Neuronal stem cell (in vitro differentiated cells): Measurements from ENCODE around the gene DDHD1.

Experiments used
- DNase-seq: peaks from one replicate; pipeline ENCODE4 v3.0.0-alpha.2; 2013; ENCODE audit warnings: low spot score
- H2AFZ ChIP-seq: one replicate; pipeline ENCODE4 v1.6.1; 2013; ENCODE audit warnings: mild to moderate bottlenecking, low read length, inconsistent platforms
- H2AK5ac ChIP-seq: 2 replicates; pipeline ENCODE4 v1.6.1; 2013; ENCODE audit warnings: low read depth, mild to moderate bottlenecking, inconsistent platforms, low read length, moderate library complexity, mixed read lengths
- H2BK120ac ChIP-seq: 2 replicates; pipeline ENCODE4 v1.6.1; 2013; ENCODE audit warnings: low read depth, mild to moderate bottlenecking, inconsistent platforms, low read length, moderate library complexity, mixed read lengths
- H2BK12ac ChIP-seq: one replicate; pipeline ENCODE4 v1.6.1; 2013; ENCODE audit warnings: low read length, inconsistent platforms
- H2BK15ac ChIP-seq: 2 replicates; pipeline ENCODE4 v1.6.1; 2013; ENCODE audit warnings: mild to moderate bottlenecking, low read length, inconsistent platforms, mixed read lengths
- H2BK5ac ChIP-seq: one replicate; pipeline ENCODE4 v1.6.1; 2013; ENCODE audit warnings: inconsistent platforms, mild to moderate bottlenecking, low read length, moderate library complexity
- H3K14ac ChIP-seq: one replicate; pipeline ENCODE4 v1.6.1; 2013; ENCODE audit warnings: low read length, inconsistent platforms
- H3K18ac ChIP-seq: 2 replicates; pipeline ENCODE4 v1.6.1; 2013; ENCODE audit warnings: low read length, inconsistent platforms
- H3K23ac ChIP-seq: 2 replicates; pipeline ENCODE4 v1.6.1; 2013; ENCODE audit warnings: low read depth, mild to moderate bottlenecking, mixed read lengths, low read length, inconsistent platforms; ENCODE audit not compliant: poor library complexity
- H3K27ac ChIP-seq: replicated peaks from 3 replicates; pipeline ENCODE4 v1.5.1; 2013; ENCODE audit warnings: low read length, inconsistent platforms
- H3K27me3 ChIP-seq, 3 experiments: 2 replicates each; pipeline ENCODE4 v1.6.1; 2013; ENCODE audit warnings: low read length in 3 of 3, mild to moderate bottlenecking in 2 of 3, inconsistent platforms in 1 of 3, low read depth in 1 of 3, mixed read lengths in 1 of 3, moderate library complexity in 1 of 3; ENCODE audit not compliant: control insufficient read depth in 3 of 3, insufficient read depth in 3 of 3
- H3K36me3 ChIP-seq, 2 donors: replicated peaks in 1 of 2; 2 replicates each; pipeline ENCODE4 v1.6.1; 2013; ENCODE audit warnings: low read length in 2 of 2; ENCODE audit not compliant: control insufficient read depth in 2 of 2, insufficient read depth in 2 of 2
- H3K4ac ChIP-seq: 2 replicates; pipeline ENCODE4 v1.6.1; 2013; ENCODE audit warnings: inconsistent platforms, mild to moderate bottlenecking, low read length, moderate library complexity
- H3K4me1 ChIP-seq, 2 donors: 1 replicate in 1 of 2; 2 replicates in 1 of 2; pipeline ENCODE4 v1.6.1; 2013; ENCODE audit warnings: low read length in 2 of 2, low read depth in 1 of 2; ENCODE audit not compliant: control insufficient read depth in 2 of 2, insufficient read depth in 1 of 2
- H3K4me2 ChIP-seq: one replicate; pipeline ENCODE4 v1.6.1; 2013; ENCODE audit warnings: mild to moderate bottlenecking, low read length, inconsistent platforms; ENCODE audit not compliant: insufficient read depth, poor library complexity, severe bottlenecking
- H3K4me3 ChIP-seq, 2 donors: 2 replicates each; pipeline ENCODE4 v1.5.1; 2013; ENCODE audit warnings: low read length in 2 of 2, mild to moderate bottlenecking in 2 of 2, inconsistent platforms in 1 of 2, moderate library complexity in 1 of 2
- H3K79me1 ChIP-seq: one replicate; pipeline ENCODE4 v1.6.1; 2013; ENCODE audit warnings: low read depth, mild to moderate bottlenecking, inconsistent platforms, low read length, moderate library complexity
- H3K9ac ChIP-seq: one replicate; pipeline ENCODE4 v1.6.1; 2013; ENCODE audit warnings: mild to moderate bottlenecking, low read depth, low read length, inconsistent platforms; ENCODE audit not compliant: poor library complexity
- H3K9me3 ChIP-seq, 2 donors: replicated peaks in 1 of 2; 2 replicates each; pipeline versions ENCODE3 to v1.6.1; 2013; ENCODE audit warnings: low read length in 2 of 2, mild to moderate bottlenecking in 2 of 2, inconsistent platforms in 1 of 2, low read depth in 1 of 2, mixed read lengths in 1 of 2, moderate library complexity in 1 of 2; ENCODE audit not compliant: control insufficient read depth in 2 of 2, insufficient read depth in 1 of 2
- H4K8ac ChIP-seq: one replicate; pipeline ENCODE4 v1.6.1; 2013; ENCODE audit warnings: low read depth, mild to moderate bottlenecking, inconsistent platforms, low read length, moderate library complexity
- H4K91ac ChIP-seq: one replicate; pipeline ENCODE4 v1.6.1; 2013; ENCODE audit warnings: low read length, low read depth, mild to moderate bottlenecking, inconsistent platforms; ENCODE audit not compliant: poor library complexity
- WGBS, 2 donors: extraction: QIAGEN DNeasy Blood & Tissue Kit; methylation state at CpG; one replicate each; pipeline ENCODE4 v1.1.7; 2013; ENCODE audit warnings: missing lambda C conversion rate in 2 of 2, mixed read lengths in 1 of 2; ENCODE audit not compliant: insufficient read length in 2 of 2, insufficient replicate concordance in 1 of 2; ENCODE audit errors: extremely low coverage in 2 of 2; 5-methylcytosine and 5-hydroxymethylcytosine counted together

DDHD1 gene

DNA sequence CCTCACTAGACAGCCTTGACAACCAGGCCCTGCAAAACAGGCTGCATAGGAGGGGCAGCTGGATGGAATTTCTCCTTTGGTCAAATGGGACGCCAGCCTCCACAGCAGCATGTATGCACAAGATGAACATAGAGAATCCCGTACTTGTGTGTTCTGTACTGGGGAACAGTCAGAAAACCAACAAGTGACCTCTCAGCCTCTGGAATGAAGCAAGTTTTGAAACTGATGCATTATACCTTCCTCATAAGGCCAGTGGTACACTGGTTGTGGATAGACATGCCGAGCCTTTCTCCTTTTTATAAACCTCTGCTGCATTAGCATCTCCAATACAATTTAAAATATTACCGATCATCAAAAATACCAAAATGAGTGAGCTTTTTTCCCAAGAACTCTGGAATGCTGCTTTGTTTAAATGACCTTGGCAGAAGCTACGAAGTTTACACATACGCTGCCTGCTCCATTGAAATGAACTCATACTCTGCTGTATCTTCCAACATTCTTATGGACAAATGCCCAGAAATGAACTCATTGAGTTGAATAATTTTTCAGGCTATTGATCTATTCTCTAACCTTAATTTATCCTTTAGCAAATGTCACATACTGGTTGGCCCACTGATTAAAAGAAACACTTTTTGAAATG is 154.6 kb downstream of the DDHD1 start:
- Histone ChIP-seq H3K27me3 (no peaks in the 10 kb centered on the region), H3K4ac (no peak overlapping the region), H3K36me3 (no peaks in the 10 kb centered on the region), H3K27ac (no peak overlapping the region), H2BK15ac (no peak overlapping the region), H3K79me1 (no peaks in the 10 kb centered on the region), H3K14ac (no peak overlapping the region), H3K9me3 (peaks cover 0 to 3% of the 10 kb centered on the region in 2 donors), H2BK5ac (no peak overlapping the region), H4K91ac (no peak overlapping the region), H2AK5ac (no peak overlapping the region), H2BK12ac (no peak overlapping the region), H3K4me2 (no peak overlapping the region), H3K9ac (no peak overlapping the region), H4K8ac (no peak overlapping the region), H3K4me1 (no peaks in the 10 kb centered on the region), H2AFZ (no peak overlapping the region), H2BK120ac (no peak overlapping the region), H3K23ac (no peak overlapping the region), H3K4me3 (no peak overlapping the region), H3K18ac (no peak overlapping the region)
- WGBS, 2 donors = 100% methylated on average over 1 of the region's 6 CpGs; no CpG with 5 or more reads in 1 of the 2 donors
- no peak for DNase-seq

DNA sequence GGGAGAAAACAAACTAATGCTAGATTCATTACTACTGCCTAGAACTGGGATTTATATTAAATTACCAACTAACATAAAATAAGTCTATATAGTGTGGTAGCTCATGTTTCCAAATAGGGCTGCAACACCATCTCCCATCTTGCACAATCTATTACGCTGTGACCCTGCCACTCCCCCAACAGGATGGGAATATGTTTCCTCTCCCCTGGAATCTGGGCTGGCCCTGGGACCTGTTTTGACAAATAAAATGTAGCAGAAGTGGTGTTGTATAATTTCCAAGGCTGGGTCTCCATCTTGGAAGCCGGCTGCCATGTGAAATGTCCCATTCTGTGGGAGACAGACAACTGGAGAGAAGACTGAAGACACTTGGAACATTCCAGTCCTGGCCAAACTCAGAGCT is 156.6 kb downstream of the DDHD1 start:
- Histone ChIP-seq H2BK15ac (no peak overlapping the region), H3K4me3 (no peak overlapping the region), H3K36me3 (no peaks in the 10 kb centered on the region), H3K4ac (no peak overlapping the region), H3K9ac (no peak overlapping the region), H3K18ac (no peak overlapping the region), H3K23ac (no peak overlapping the region), H2AFZ (no peak overlapping the region), H2AK5ac (no peak overlapping the region), H3K27ac (no peak overlapping the region), H4K8ac (no peak overlapping the region), H3K14ac (no peak overlapping the region), H3K79me1 (no peaks in the 10 kb centered on the region), H3K27me3 (no peaks in the 10 kb centered on the region), H2BK5ac (no peak overlapping the region), H3K4me1 (no peaks in the 10 kb centered on the region), H2BK12ac (no peak overlapping the region), H4K91ac (no peak overlapping the region), H3K9me3 (peaks cover 0 to 3% of the 10 kb centered on the region in 2 donors), H3K4me2 (no peak overlapping the region), H2BK120ac (no peak overlapping the region)
- WGBS, 2 donors = no CpG with 5 or more reads among the region's 2 CpGs
- no peak for DNase-seq

DNA sequence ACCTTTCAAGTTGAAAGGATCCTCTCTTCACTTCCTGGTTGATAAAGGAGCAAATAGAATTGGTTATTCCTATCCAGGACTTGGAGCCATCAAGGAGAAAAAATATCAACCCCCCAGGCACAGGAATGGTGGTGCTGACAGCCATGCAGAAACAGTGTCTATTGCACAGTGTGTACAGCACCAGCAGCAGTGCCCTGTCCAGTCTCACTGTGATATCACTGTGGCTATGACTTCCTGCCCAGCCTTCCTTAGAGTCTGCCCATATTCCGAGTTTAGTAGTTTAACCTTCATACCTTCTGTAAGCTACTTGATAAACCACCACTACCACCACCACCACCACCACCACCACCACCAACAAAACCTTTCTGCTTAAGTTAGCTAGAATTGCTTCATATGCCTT is 157.1 kb downstream of the DDHD1 start:
- Histone ChIP-seq H3K9me3 (peaks cover 0 to 3% of the 10 kb centered on the region in 2 donors), H3K79me1 (no peaks in the 10 kb centered on the region), H3K36me3 (no peaks in the 10 kb centered on the region), H3K27ac (no peak overlapping the region), H2AK5ac (no peak overlapping the region), H3K27me3 (no peaks in the 10 kb centered on the region), H3K14ac (no peak overlapping the region), H2BK15ac (no peak overlapping the region), H2AFZ (no peak overlapping the region), H3K18ac (no peak overlapping the region), H3K4me3 (no peak overlapping the region), H4K8ac (no peak overlapping the region), H4K91ac (no peak overlapping the region), H3K4me1 (no peaks in the 10 kb centered on the region), H2BK120ac (no peak overlapping the region), H2BK5ac (no peak overlapping the region), H3K4me2 (no peak overlapping the region), H2BK12ac (no peak overlapping the region), H3K4ac (no peak overlapping the region), H3K9ac (no peak overlapping the region), H3K23ac (no peak overlapping the region)
- no CpG with 5 or more reads among the region's 1 CpG for WGBS, 2 donors
- no peak for DNase-seq

DNA sequence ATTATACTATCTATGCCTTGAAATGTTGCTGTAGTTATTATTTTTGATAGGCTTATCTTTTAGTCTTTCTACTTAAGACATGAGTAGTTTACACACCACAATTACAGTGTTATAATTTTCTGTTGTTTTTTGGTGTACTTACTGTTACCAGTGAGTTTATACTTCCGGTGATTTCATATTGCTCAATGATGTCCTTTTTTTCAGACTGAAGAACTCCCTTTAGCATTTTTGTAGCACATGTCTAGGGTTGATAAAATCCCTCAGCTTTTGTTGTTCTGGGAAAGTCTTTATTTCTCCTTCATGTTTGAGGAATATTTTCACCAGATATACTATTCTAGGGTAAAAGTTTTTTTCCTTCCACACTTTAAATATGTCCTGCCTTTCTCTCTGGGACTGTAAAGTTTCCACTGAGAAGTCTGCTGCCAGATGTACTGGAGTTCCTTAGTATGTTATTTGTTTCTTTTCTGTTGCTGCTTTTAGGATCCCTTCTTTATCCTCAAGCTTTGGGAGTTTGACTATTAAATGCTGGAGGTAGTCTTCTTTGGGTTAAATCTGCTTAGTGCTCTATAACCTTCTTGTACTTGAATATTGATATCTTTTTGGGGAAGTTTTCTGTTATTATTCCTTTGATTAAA is 160.8 kb downstream of the DDHD1 start:
- no peak overlapping the region for H3K23ac ChIP-seq
- peaks cover 0 to 3% of the 10 kb centered on the region in 2 donors for H3K9me3 ChIP-seq
- H2BK120ac ChIP-seq = no peak overlapping the region
- H3K4me3 ChIP-seq = no peak overlapping the region
- H3K79me1 ChIP-seq = no peaks in the 10 kb centered on the region
- H3K4me2 ChIP-seq = no peak overlapping the region
- WGBS, 2 donors = no CpG with 5 or more reads among the region's 1 CpG
- no peak overlapping the region for H4K91ac ChIP-seq
- no peak overlapping the region for H4K8ac ChIP-seq
- no peaks in the 10 kb centered on the region for H3K4me1 ChIP-seq
- H3K27ac ChIP-seq = no peak overlapping the region
- DNase-seq = no peak
- no peak overlapping the region for H2AFZ ChIP-seq
- H3K36me3 ChIP-seq = no peaks in the 10 kb centered on the region
- no peak overlapping the region for H2BK12ac ChIP-seq
- H2AK5ac ChIP-seq = no peak overlapping the region
- no peaks in the 10 kb centered on the region for H3K27me3 ChIP-seq
- no peak overlapping the region for H3K14ac ChIP-seq
- H3K9ac ChIP-seq = no peak overlapping the region
- no peak overlapping the region for H2BK15ac ChIP-seq
- no peak overlapping the region for H3K4ac ChIP-seq
- H2BK5ac ChIP-seq = no peak overlapping the region
- no peak overlapping the region for H3K18ac ChIP-seq
